A673 (cell line): ENCODE measurements around the gene CFAP58.

ENCODE experiments used
- CTCF ChIP-seq: fragments of 300-800, 200-600 bp; sonication (generic); conservative IDR thresholded peaks from 2 replicates; pipeline ENCODE4 v1.5.1; 2017; ENCODE audit warnings: low read depth, mild to moderate bottlenecking, antibody characterized with exemption, low read length, moderate library complexity, mixed read lengths
- EZH2 ChIP-seq: fragments of 200-600 bp; sonication (generic); IDR thresholded peaks from 2 replicates; pipeline ENCODE4 v1.6.1; 2017; ENCODE audit warnings: borderline replicate concordance, low read depth, mild to moderate bottlenecking, mixed read lengths, antibody characterized with exemption, low read length; ENCODE audit not compliant: poor library complexity, severe bottlenecking

GRCh38 chr10:104347295-104348045 is 6.2 kb upstream of the CFAP58 start:
- TF ChIP-seq CTCF (no peak), EZH2 (no peak)
